Measurements from ENCODE around the gene CD300A. TPM values are rescaled to one million over a fixed set of nuclear protein-coding genes. Genes with fewer than 3 reads are reported as not detected.
A peak's percentile ranks its signal among the peaks of the same experiment; 100 is the strongest.

The CD300A gene
- total RNA-seq, 4 donors from 2014 or later: 1.4 to 2.5 TPM; not detected in 2

GRCh38 chr17:74432424-74432690, 34.1 kb upstream of the CD300A start:
- ATAC-seq (no peak), DNase-seq (no peak)
- intact Hi-C loops (cut with DNase I; ENCODE audit: low total_unique reads) (no loop called here), in situ Hi-C loops (cut with MboI; ENCODE audit: low sequenced_read_pairs in 4 of 4) (no loop called here)
- Histone ChIP-seq H3K4me1 (peaks cover 31 to 49% of the 10 kb centered on the region in 2 donors), H3K4me3 (peak overlapping the region; percentile 76 to 84 (median 81)), H3K27ac (peak overlapping the region; percentile 96 to 99 (median 98)), H3K27me3 (no peaks in the 10 kb centered on the region), H3K36me3 (no peaks in the 10 kb centered on the region), H3K9me3 (no peaks in the 10 kb centered on the region)
- TF ChIP-seq CTCF (IDR thresholded peaks at IDR 0.05 in 4 of 5, conservative IDR thresholded peaks at IDR 0.05 in 1 of 5) (no peak), POLR2A (IDR thresholded peaks at IDR 0.05) (no peak)

GRCh38 chr17:74432766-74433391, 33.6 kb upstream of the CD300A start:
- ATAC-seq (no peak), DNase-seq (no peak)
- Histone ChIP-seq H3K4me1 (peaks cover 26 to 44% of the 10 kb centered on the region in 2 donors), H3K4me3 (peak overlapping the region; percentile 76 to 84 (median 81)), H3K27ac (peak overlapping the region; percentile 96 to 99 (median 98)), H3K36me3 (no peaks in the 10 kb centered on the region), H3K9me3 (no peaks in the 10 kb centered on the region), H3K27me3 (no peaks in the 10 kb centered on the region)
- in situ Hi-C loops (cut with MboI; ENCODE audit: low sequenced_read_pairs in 4 of 4): no loop called here
- TF ChIP-seq POLR2A (IDR thresholded peaks at IDR 0.05) (no peak), CTCF (IDR thresholded peaks at IDR 0.05 in 4 of 5, conservative IDR thresholded peaks at IDR 0.05 in 1 of 5) (no peak)
- intact Hi-C loops (cut with DNase I; ENCODE audit: low total_unique reads): no loop called here

- no peaks in the 10 kb centered on the region for H3K27me3 ChIP-seq
- H3K4me1 ChIP-seq: peaks cover 19 to 37% of the 10 kb centered on the region in 2 donors
- no peak for TF ChIP-seq CTCF (IDR thresholded peaks at IDR 0.05 in 4 of 5, conservative IDR thresholded peaks at IDR 0.05 in 1 of 5)
Measured at GRCh38 chr17:74433421-74434121, 32.9 kb upstream of the CD300A start.

GRCh38 chr17:74435775-74436359, 30.6 kb upstream of the CD300A start:
- in situ Hi-C loops (cut with MboI; ENCODE audit: low sequenced_read_pairs in 4 of 4): no loop called here
- H3K4me1 ChIP-seq: peaks cover 10 to 23% of the 10 kb centered on the region in 2 donors
- no peaks in the 10 kb centered on the region for H3K27me3 ChIP-seq
- TF ChIP-seq CTCF (IDR thresholded peaks at IDR 0.05 in 4 of 5, conservative IDR thresholded peaks at IDR 0.05 in 1 of 5) (no peak), POLR2A (IDR thresholded peaks at IDR 0.05) (no peak)
- intact Hi-C loops (cut with DNase I; ENCODE audit: low total_unique reads): no loop called here
- no peak overlapping the region for H3K4me3 ChIP-seq
- DNase-seq: no peak
- H3K27ac ChIP-seq: peak overlapping the region; percentile 96 to 99 (median 98)
- H3K9me3 ChIP-seq: no peaks in the 10 kb centered on the region
- peaks cover 0 to 14% of the 10 kb centered on the region in 2 donors for H3K36me3 ChIP-seq
- ATAC-seq: no peak

More at GRCh38 chr17:74433421-74434121, 32.9 kb upstream of the CD300A start:
- in situ Hi-C loops (cut with MboI; ENCODE audit: low sequenced_read_pairs in 4 of 4) (no loop called here), intact Hi-C loops (cut with DNase I; ENCODE audit: low total_unique reads) (no loop called here)
- Histone ChIP-seq H3K9me3 (no peaks in the 10 kb centered on the region), H3K27ac (peak overlapping the region; percentile 96 to 99 (median 98)), H3K4me3 (peak overlapping the region; percentile 76 to 84 (median 81)), H3K36me3 (no peaks in the 10 kb centered on the region)
- DNase-seq (no peak), ATAC-seq (no peak)
